Activated CD4-positive, alpha-beta T cell treated with anti-CD3 and anti-CD28 coated beads, Interleukin-2, amount 50 U/mL, for 4 hours (primary cell): ENCODE measurements around the gene TMUB2.
A peak's percentile ranks its signal among the peaks of the same experiment; 100 is the strongest.
"Not testable (repeated sequence)": the region's sequence is repeated elsewhere in the genome, so short reads cannot be mapped to it uniquely, and the experiment has no call there.

Source experiments
- DNase-seq, 2 experiments: peaks; one replicate each; pipeline ENCODE4 v3.0.0-alpha.2; 2020

The TMUB2 gene

GRCh38 chr17:44219616-44220212 is 32.9 kb downstream of the TMUB2 start, which contains the start of gene UBTF:
UBTF (minus strand) TSS chr17:44219675; CDS start chr17:44218229, 1,446 bp downstream.
- peak; percentile 62 to 68 for DNase-seq

- DNase-seq = peak; percentile 44 to 45
Measured at GRCh38 chr17:44220213-44221083, 33.7 kb downstream of the TMUB2 start.

GRCh38 chr17:44221084-44221861 is 34.5 kb downstream of the TMUB2 start:
- DNase-seq = peak; percentile 37

- no peak for DNase-seq
Measured at GRCh38 chr17:44221862-44222111, 35.0 kb downstream of the TMUB2 start.

- peak; percentile 12 to 25 for DNase-seq
Measured at GRCh38 chr17:44222112-44222869, 35.5 kb downstream of the TMUB2 start.

- DNase-seq = no peak
Measured at GRCh38 chr17:44223541-44224071, 36.8 kb downstream of the TMUB2 start.

GRCh38 chr17:44229090-44229489 is 42.3 kb downstream of the TMUB2 start:
- DNase-seq = no peak

GRCh38 chr17:44230140-44230539 is 43.4 kb downstream of the TMUB2 start:
- DNase-seq = no peak

GRCh38 chr17:44232061-44232460 is 45.3 kb downstream of the TMUB2 start:
- no peak for DNase-seq

GRCh38 chr17:44233582-44233981 is 46.8 kb downstream of the TMUB2 start:
- no peak for DNase-seq

GRCh38 chr17:44235583-44235936 is 48.8 kb downstream of the TMUB2 start:
- DNase-seq = no peak

GRCh38 chr17:44236444-44236991 is 49.7 kb downstream of the TMUB2 start:
- no peak for DNase-seq

- not testable (repeated sequence) for DNase-seq
Measured at GRCh38 chr17:44237886-44238285, 51.1 kb downstream of the TMUB2 start.

- DNase-seq = no peak
Measured at GRCh38 chr17:44241106-44241624, 54.4 kb downstream of the TMUB2 start.
